Kidney epithelial cell (primary cell): Measurements from ENCODE around the gene DRICH1. TPM values are rescaled to one million over a fixed set of nuclear protein-coding genes. Genes with fewer than 3 reads are reported as not detected.
"Not testable (repeated sequence)": the region's sequence is repeated elsewhere in the genome, so short reads cannot be mapped to it uniquely, and the experiment has no call there.

ENCODE experiments used
- DNase-seq: peaks from one replicate; pipeline ENCODE4 v3.0.0-alpha.2; 2010; ENCODE audit warnings: low read depth
- H3K27me3 ChIP-seq: 2 replicates; pipeline ENCODE4 v1.6.0; 2011; ENCODE audit warnings: low read length; ENCODE audit not compliant: control insufficient read depth, insufficient read depth
- H3K36me3 ChIP-seq: 2 replicates; pipeline ENCODE4 v1.5.1; 2011; ENCODE audit warnings: low read length; ENCODE audit not compliant: control insufficient read depth, insufficient read depth
- H3K4me3 ChIP-seq: 2 replicates; pipeline ENCODE4 v1.5.1; 2011; ENCODE audit warnings: low read depth, mild to moderate bottlenecking, control low read depth, low read length
- total RNA-seq: library from RNA; depleted of rRNA; stranded (reverse); fragments of >200 nt; gene quantifications from 2 replicates; pipeline ENCODE4 v1.2.3, GENCODE V29; 2015
- TF ChIP-seq, protein P1 (sequence below): IDR thresholded peaks from 2 replicates; pipeline ENCODE4 v1.5.1; 2011; ENCODE audit warnings: mild to moderate bottlenecking, moderate library complexity, low read length, control low read depth, inconsistent platforms; ENCODE audit not compliant: insufficient read depth, poor library complexity, severe bottlenecking

DRICH1 gene
- total RNA-seq, 1 donor from 2014 or later: not detected

DNA sequence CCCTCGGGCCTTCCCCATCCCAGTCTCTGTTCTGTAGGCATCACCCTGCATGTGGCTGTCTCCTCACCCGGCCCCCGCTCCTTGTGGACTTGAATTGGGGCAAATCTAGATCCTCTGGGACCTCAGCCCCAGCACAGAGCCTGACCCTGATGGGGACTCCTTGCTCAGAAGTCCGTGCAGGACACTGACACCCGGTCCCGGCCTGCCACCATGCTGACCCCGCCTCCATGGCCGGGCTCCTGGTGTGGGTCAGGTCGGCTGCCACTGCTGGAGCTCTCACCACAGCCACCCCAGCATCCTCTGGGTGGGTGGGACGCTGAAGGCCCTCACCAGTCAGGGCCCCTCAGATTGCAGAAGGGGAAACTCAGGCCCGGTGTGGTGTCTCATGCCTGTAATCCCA is 53.8 kb downstream of the DRICH1 start:
- TF ChIP-seq, protein P1, sequence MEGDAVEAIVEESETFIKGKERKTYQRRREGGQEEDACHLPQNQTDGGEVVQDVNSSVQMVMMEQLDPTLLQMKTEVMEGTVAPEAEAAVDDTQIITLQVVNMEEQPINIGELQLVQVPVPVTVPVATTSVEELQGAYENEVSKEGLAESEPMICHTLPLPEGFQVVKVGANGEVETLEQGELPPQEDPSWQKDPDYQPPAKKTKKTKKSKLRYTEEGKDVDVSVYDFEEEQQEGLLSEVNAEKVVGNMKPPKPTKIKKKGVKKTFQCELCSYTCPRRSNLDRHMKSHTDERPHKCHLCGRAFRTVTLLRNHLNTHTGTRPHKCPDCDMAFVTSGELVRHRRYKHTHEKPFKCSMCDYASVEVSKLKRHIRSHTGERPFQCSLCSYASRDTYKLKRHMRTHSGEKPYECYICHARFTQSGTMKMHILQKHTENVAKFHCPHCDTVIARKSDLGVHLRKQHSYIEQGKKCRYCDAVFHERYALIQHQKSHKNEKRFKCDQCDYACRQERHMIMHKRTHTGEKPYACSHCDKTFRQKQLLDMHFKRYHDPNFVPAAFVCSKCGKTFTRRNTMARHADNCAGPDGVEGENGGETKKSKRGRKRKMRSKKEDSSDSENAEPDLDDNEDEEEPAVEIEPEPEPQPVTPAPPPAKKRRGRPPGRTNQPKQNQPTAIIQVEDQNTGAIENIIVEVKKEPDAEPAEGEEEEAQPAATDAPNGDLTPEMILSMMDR: no peak
- Histone ChIP-seq H3K27me3 (no peaks in the 10 kb centered on the region), H3K36me3 (no peaks in the 10 kb centered on the region), H3K4me3 (no peak overlapping the region)
- no peak for DNase-seq

- Histone ChIP-seq H3K27me3 (no peaks in the 10 kb centered on the region), H3K4me3 (no peak overlapping the region), H3K36me3 (no peaks in the 10 kb centered on the region)
- TF ChIP-seq, protein P1: no peak
- DNase-seq: no peak
These were observed 55.4 kb downstream of the DRICH1 start for GRCh38 chr22:23576681-23577080.

DNA sequence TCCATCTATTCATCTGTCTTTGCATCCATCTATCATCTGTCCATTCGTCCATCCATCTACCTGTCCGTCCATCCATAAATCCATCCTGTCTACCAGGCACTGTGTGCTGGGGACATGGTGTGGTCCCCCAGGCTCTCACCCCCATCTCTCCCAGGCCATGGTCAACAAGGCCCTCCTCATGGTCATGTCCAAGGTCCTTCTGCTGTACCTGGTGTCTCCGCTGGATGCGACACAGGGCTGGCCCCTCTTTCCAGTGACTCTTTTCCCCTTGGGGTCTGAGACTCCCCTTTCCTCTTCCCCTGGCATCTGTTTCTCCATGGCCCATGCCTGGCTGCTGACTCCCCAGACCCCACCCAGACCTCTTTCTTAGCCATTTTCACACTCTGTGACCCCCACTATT is 56.5 kb downstream of the DRICH1 start:
- TF ChIP-seq, protein P1: no peak

DNA sequence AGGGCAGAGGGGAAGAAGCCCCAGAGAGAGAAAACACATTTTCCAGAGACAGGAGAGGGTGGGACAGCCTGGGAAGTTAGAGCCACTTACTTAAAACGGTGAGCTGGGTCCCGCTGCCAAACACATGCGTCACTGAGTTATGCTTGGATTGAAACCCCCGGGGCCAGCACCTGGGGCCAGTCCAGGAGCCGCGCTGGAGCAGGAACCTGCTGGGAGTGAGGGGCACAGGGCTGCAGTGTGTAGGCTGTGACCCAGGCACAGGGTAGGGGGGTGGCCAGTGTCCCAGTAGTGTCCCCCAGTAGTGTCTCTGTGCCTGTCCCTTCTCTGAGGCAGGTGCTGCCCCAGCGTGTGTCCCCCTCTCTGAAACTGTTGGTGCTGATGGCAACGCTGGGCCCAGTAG is 57.2 kb downstream of the DRICH1 start:
- no peak overlapping the region for H3K4me3 ChIP-seq

More for the DNA sequence above, 56.5 kb downstream of the DRICH1 start:
- no peak overlapping the region for H3K4me3 ChIP-seq
- no peak for DNase-seq
- H3K36me3 ChIP-seq: no peaks in the 10 kb centered on the region
- no peaks in the 10 kb centered on the region for H3K27me3 ChIP-seq

DNA sequence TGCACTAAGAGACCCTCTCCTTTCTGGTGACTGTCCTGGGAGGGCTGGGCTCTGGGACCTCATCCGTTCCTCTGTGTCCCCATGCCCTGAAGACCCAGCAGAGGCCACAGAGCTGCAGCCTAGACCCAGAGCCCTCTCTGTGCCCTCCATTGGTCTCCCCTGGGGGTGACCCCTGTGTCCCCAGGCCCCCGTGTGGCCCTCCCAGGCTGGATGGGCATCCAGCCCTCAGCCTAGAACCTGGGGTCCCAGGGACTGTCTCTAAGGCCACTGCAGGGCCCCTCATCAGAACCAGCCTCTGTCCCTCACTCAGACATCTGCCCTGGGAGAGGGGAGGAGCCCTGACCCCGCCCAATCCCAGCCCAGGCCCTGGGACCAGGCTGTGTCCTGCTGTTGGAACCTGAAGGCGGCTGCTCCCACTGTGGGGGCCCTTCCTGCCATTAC is 57.7 kb downstream of the DRICH1 start:
- TF ChIP-seq, protein P1: no peak
- H3K27me3 ChIP-seq: no peaks in the 10 kb centered on the region
- no peaks in the 10 kb centered on the region for H3K36me3 ChIP-seq
- DNase-seq: no peak
- H3K4me3 ChIP-seq: no peak overlapping the region

More for the DNA sequence above, 57.2 kb downstream of the DRICH1 start:
- H3K27me3 ChIP-seq: no peaks in the 10 kb centered on the region
- H3K36me3 ChIP-seq: no peaks in the 10 kb centered on the region
- TF ChIP-seq, protein P1: no peak
- no peak for DNase-seq

- not testable (repeated sequence) for H3K4me3 ChIP-seq, DNase-seq, H3K36me3 ChIP-seq, H3K27me3 ChIP-seq
These were observed 58.4 kb downstream of the DRICH1 start for GRCh38 chr22:23573701-23574235.

- H3K36me3 ChIP-seq, DNase-seq, H3K27me3 ChIP-seq, H3K4me3 ChIP-seq: not testable (repeated sequence)
These were observed 59.0 kb downstream of the DRICH1 start for GRCh38 chr22:23573106-23573505.
